HG02885 (cell line): ENCODE data around the gene APMAP.

Experiments used
- ATAC-seq: cut with Tn5 transposase; IDR thresholded peaks from one replicate; pipeline ENCODE4 v1.9.1; 2021; ENCODE audit warnings: mild to moderate bottlenecking; ENCODE audit not compliant: unreplicated experiment, poor library complexity

Gene APMAP

GRCh38 chr20:24915892-24916291 lies 76.7 kb downstream of the APMAP start:
- ATAC-seq = no peak

GRCh38 chr20:24915440-24915839 lies 77.1 kb downstream of the APMAP start:
- ATAC-seq = no peak

DNA sequence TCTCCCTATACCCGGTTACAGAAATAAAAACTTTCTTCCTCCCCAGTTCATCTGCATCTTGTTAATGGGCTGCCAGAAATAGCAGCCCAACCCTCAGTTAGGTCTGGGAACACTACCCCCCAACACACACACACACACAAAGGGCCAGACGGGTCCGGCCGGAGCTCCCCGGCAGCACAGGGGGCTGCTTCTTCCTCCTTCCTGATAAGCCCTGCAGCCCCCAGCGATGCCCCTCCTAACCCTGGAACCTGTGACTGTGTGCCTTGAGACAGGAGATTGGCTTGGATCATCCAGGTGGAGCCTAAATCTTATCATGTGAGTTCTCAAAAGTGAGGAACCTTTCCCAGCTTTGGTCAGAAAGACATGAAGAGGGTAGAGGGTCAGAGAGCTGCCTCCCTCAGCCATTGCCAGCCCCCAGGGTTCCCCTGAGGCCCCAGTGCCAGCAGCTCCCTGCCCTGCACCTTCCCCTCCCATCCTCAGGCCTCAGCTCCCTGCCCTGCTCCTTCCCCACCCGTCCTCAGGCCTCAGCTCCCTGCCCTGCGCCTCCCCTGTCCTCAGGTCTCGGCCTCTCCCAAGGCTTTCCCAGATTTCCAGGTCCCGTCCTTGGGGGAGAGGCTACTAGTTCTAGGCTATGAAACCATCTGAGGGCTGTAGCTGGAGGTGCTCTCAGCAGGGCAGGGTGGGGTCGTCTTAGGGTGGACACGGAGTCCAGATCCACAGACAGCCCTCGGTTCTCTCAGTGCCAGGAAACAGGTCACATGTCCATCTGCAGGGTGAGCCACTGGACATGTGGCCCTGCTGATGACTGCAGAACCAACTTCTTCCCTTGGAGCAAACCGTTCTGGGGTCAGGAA lies 77.9 kb downstream of the APMAP start:
- no peak for ATAC-seq

DNA sequence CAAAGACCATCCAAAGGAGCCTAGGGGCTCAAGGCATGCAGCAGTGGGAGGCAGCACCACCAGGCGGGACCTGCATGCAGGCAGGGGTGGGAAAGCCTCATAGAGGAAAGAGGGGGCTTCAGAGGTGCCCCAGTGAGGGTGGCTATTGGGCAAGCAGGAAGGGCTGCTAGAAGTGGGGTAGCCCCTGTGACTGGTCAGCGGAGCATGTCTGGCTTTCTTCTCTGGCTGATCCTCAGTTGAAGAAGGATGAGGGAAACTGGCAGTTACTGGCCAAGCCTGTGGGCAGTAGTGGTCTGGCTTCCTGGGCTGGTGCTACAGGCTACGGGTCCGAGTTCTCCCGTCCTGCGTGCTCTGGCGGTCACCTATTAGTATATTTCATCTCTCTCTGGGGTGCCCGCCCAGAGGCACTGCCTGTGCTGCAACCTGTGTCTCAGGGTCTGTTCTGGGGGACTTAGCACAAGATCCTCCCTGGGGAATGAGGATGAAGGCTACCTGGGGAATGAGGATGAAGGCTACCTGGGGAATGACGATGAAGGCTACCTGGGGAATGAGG lies 79.4 kb downstream of the APMAP start:
- no peak for ATAC-seq
